ENCODE measurements around the gene TGFA.

GRCh38 chr2:70456585-70457495 is 96.8 kb downstream of the TGFA start:
- TF ChIP-seq CTCF (optimal IDR thresholded peaks at IDR 0.05 in 1 of 3, IDR thresholded peaks at IDR 0.05 in 1 of 3, conservative IDR thresholded peaks at IDR 0.05 in 1 of 3; ENCODE audit: extremely low read depth in 1 of 3, insufficient read depth in 2 of 3, low read length in 3 of 3) (no peak), EZH2 (IDR thresholded peaks at IDR 0.05; ENCODE audit: low read length) (no peak)
